ENCODE measurements around the gene CD200R1. TPM values are rescaled to one million over a fixed set of nuclear protein-coding genes. Genes with fewer than 3 reads are reported as not detected.

The CD200R1 gene
- total RNA-seq, 2 donors from 2014 or later, result 0.23 to 2.2 TPM

- no peaks in the 10 kb centered on the region for H3K4me1 ChIP-seq (replicated peaks)
- intact Hi-C loops (cut with DNase I), result no loop called here
- H3K36me3 ChIP-seq, result no peaks in the 10 kb centered on the region
- H3K9me3 ChIP-seq, result no peaks in the 10 kb centered on the region
- no peak overlapping the region for H3K27ac ChIP-seq
- DNase-seq (ENCODE audit: low spot score), result no peak
- TF ChIP-seq CTCF (IDR thresholded peaks at IDR 0.05), result no peak
- TF ChIP-seq POLR2A (IDR thresholded peaks at IDR 0.05), result no peak
- TF ChIP-seq POLR2AphosphoS5 (IDR thresholded peaks at IDR 0.05), result no peak
- no peaks in the 10 kb centered on the region for H3K27me3 ChIP-seq (replicated peaks; ENCODE audit: insufficient read depth)
- no peak overlapping the region for H3K4me3 ChIP-seq
These were observed 27.1 kb upstream of the CD200R1 start for GRCh38 chr3:113002037-113002436.

- H3K27ac ChIP-seq, result no peak overlapping the region
- 76% methylated on average over 4 of the region's 4 CpGs for WGBS
- DNase-seq (ENCODE audit: low spot score), result no peak
- H3K4me1 ChIP-seq (replicated peaks), result no peaks in the 10 kb centered on the region
- H3K4me3 ChIP-seq, result no peak overlapping the region
- H3K27me3 ChIP-seq (replicated peaks; ENCODE audit: insufficient read depth), result no peaks in the 10 kb centered on the region
- no peaks in the 10 kb centered on the region for H3K36me3 ChIP-seq
- no peak for TF ChIP-seq POLR2A (IDR thresholded peaks at IDR 0.05)
- TF ChIP-seq CTCF (IDR thresholded peaks at IDR 0.05), result no peak
- TF ChIP-seq POLR2AphosphoS5 (IDR thresholded peaks at IDR 0.05), result no peak
- intact Hi-C loops (cut with DNase I), result no loop called here
- H3K9me3 ChIP-seq, result no peaks in the 10 kb centered on the region
These were observed 25.8 kb upstream of the CD200R1 start for GRCh38 chr3:113000691-113001090.

GRCh38 chr3:112995800-112996199 is 20.9 kb upstream of the CD200R1 start:
- no peaks in the 10 kb centered on the region for H3K27me3 ChIP-seq (replicated peaks; ENCODE audit: insufficient read depth)
- no peak for DNase-seq (ENCODE audit: low spot score)
- 95% methylated on average over 4 of the region's 4 CpGs for WGBS
- H3K27ac ChIP-seq, result no peak overlapping the region
- no peaks in the 10 kb centered on the region for H3K36me3 ChIP-seq
- no peak for TF ChIP-seq POLR2AphosphoS5 (IDR thresholded peaks at IDR 0.05)
- no peaks in the 10 kb centered on the region for H3K9me3 ChIP-seq
- intact Hi-C loops (cut with DNase I), result no loop called here
- no peak overlapping the region for H3K4me3 ChIP-seq
- no peaks in the 10 kb centered on the region for H3K4me1 ChIP-seq (replicated peaks)

DNA sequence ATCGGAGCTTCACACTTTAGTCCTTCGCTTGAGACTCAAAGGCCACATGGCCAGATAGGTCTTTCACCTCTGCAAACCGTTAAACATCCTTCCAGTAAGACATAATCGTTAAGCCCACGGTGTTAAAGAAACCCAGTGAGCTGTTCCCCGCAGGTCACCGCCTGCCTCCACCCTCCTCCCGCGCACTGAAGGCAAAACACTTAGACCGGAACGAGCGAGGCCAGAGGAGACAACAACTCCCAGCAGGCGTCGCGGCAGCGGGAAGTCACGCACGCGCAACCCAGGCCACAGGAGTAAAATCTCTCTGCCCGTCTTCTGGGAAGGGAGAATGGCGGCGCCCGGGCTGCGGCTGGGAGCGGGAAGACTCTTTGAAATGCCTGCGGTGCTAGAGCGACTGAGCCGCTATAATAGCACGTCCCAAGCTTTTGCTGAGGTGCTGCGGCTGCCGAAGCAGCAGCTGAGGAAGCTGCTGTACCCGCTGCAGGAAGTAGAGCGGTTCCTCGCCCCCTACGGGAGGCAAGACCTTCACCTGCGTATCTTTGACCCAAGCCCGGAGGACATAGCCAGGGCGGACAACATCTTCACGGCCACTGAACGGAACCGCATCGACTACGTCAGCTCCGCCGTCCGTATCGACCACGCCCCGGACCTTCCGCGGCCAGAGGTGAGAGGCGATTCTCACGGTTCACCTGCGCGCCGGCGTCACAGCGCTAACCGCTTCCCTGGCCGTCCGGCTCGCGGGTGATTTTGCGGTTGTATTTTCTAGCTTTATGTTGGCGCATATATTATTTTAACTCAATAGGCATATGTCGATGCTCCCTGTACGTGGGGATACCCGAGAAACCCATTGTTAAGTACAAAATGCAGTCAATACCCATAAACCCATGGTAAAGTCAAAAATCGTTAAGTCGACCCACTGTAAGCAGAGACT is 16.0 kb upstream of the CD200R1 start, which contains the start of gene GTPBP8:
Gene GTPBP8, plus strand, starts transcription at position 313 of the 931 bp plus-strand sequence. Its CDS starts 16 bp downstream, at position 329.
- H3K4me1 ChIP-seq (replicated peaks), result no peaks in the 10 kb centered on the region
- 1% methylated on average over 70 of the region's 70 CpGs for WGBS
- no peaks in the 10 kb centered on the region for H3K36me3 ChIP-seq
- peak within 1 kb of the TSS; percentile 56 to 60 for H3K4me3 ChIP-seq
- no peaks in the 10 kb centered on the region for H3K27me3 ChIP-seq (replicated peaks; ENCODE audit: insufficient read depth)
- H3K27ac ChIP-seq, result peak within 1 kb of the TSS; percentile 92 to 94
- peak; percentile 89 for DNase-seq (ENCODE audit: low spot score)
- H3K9me3 ChIP-seq, result no peaks in the 10 kb centered on the region
- TF ChIP-seq CTCF (IDR thresholded peaks at IDR 0.05) (peak in 1 of 4 experiments; percentile 16), POLR2A (IDR thresholded peaks at IDR 0.05) (peak; percentile 76), POLR2AphosphoS5 (IDR thresholded peaks at IDR 0.05) (peak; percentile 92)
- intact Hi-C loops (cut with DNase I), result no loop called here

- no peak for DNase-seq (ENCODE audit: low spot score)
- Histone ChIP-seq H3K9me3 (no peaks in the 10 kb centered on the region), H3K36me3 (no peaks in the 10 kb centered on the region), H3K4me1 (replicated peaks) (no peaks in the 10 kb centered on the region), H3K4me3 (no peak overlapping the region), H3K27me3 (replicated peaks; ENCODE audit: insufficient read depth) (no peaks in the 10 kb centered on the region), H3K27ac (no peak overlapping the region)
- TF ChIP-seq POLR2AphosphoS5 (IDR thresholded peaks at IDR 0.05) (no peak), POLR2A (IDR thresholded peaks at IDR 0.05) (no peak), CTCF (IDR thresholded peaks at IDR 0.05) (no peak)
- intact Hi-C loops (cut with DNase I), result no loop called here
- 90% methylated on average over 9 of the region's 9 CpGs for WGBS
These were observed 12.9 kb upstream of the CD200R1 start for GRCh38 chr3:112987710-112988334.

Measured in prostate gland (tissue), 2 donors.